ENCODE results near the gene COL7A1.
"Not testable (repeated sequence)": the region's sequence is repeated elsewhere in the genome, so short reads cannot be mapped to it uniquely, and the experiment has no call there.

Gene COL7A1

DNA sequence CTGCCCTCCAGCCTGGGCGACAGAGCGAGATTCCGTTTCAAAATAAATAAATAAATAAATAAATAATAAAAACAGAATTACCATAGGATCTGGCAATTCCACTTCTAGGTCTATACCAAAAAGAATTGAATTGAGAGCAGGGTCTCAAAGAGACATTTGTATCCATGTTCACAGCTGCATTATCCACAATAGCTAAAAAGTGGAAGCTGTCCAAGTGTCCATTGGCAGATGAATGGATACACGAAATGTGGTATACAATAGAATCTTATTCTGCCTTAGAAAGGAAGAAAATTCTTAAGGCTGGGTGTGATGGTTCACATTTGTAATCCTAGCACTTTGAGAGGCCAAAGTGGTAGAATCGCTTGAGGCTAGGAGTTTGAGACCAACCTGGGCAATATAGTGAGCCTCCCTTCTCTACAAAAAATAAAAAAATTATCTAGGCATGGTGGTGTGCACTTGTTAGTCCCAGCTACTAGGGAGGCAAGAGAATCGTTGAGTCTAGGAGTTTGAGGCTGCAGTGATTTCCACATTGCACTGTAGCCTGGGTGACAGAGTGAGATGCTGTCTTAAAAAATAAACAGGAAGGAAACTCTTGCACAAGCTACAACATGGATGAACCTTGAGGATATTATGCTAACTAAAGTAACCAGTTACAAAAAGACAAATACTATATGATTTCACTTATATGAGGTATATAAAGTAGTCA lies 62.7 kb downstream of the COL7A1 start:
- H3K4me1 ChIP-seq (ENCODE audit: control insufficient read depth, insufficient read depth, low read length), result no peaks in the 10 kb centered on the region
- peaks cover 80% of the 10 kb centered on the region for H3K36me3 ChIP-seq (ENCODE audit: control insufficient read depth, insufficient read depth, low read length)
- H3K9me3 ChIP-seq (ENCODE audit: control insufficient read depth, insufficient read depth, low read depth, low read length), result no peaks in the 10 kb centered on the region
- H3K27me3 ChIP-seq (ENCODE audit: control insufficient read depth, insufficient read depth, low read length), result no peaks in the 10 kb centered on the region
- no peak overlapping the region for H3K4me3 ChIP-seq (ENCODE audit: low read depth, low read length)
- H3K9ac ChIP-seq (ENCODE audit: low read length), result no peak overlapping the region
- H3K27ac ChIP-seq (ENCODE audit: low read depth, low read length), result no peak overlapping the region

GRCh38 chr3:48530701-48531100 lies 64.4 kb downstream of the COL7A1 start:
- H3K4me3 ChIP-seq (ENCODE audit: low read depth, low read length); H3K27me3 ChIP-seq (ENCODE audit: control insufficient read depth, insufficient read depth, low read length); H3K9me3 ChIP-seq (ENCODE audit: control insufficient read depth, insufficient read depth, low read depth, low read length); H3K4me1 ChIP-seq (ENCODE audit: control insufficient read depth, insufficient read depth, low read length); H3K9ac ChIP-seq (ENCODE audit: low read length); H3K27ac ChIP-seq (ENCODE audit: low read depth, low read length): not testable (repeated sequence)
- H3K36me3 ChIP-seq (ENCODE audit: control insufficient read depth, insufficient read depth, low read length), result peaks cover 72% of the 10 kb centered on the region

DNA sequence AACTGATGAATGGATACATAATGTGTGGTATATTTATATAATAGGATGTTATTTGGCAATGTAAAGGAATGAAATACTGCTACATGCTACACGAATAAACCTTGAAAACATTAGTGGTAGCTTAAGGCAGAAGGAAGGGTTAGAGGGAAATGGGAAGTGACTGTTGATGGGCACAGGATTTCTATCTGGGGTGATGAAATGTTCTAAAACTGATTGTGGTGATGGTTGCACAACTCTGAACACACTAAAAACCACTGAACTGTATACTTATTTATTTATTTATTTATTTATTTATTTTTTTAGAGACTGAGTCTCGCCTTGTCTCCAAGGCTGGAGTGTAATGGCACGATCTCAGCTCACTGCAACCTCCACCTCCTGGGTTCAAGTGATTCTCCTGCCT lies 66.4 kb downstream of the COL7A1 start:
- H3K9ac ChIP-seq (ENCODE audit: low read length), result no peak overlapping the region
- H3K9me3 ChIP-seq (ENCODE audit: control insufficient read depth, insufficient read depth, low read depth, low read length), result no peaks in the 10 kb centered on the region
- H3K27ac ChIP-seq (ENCODE audit: low read depth, low read length), result no peak overlapping the region
- H3K27me3 ChIP-seq (ENCODE audit: control insufficient read depth, insufficient read depth, low read length), result no peaks in the 10 kb centered on the region
- H3K36me3 ChIP-seq (ENCODE audit: control insufficient read depth, insufficient read depth, low read length), result peaks cover 72% of the 10 kb centered on the region
- H3K4me3 ChIP-seq (ENCODE audit: low read depth, low read length), result no peak overlapping the region
- no peaks in the 10 kb centered on the region for H3K4me1 ChIP-seq (ENCODE audit: control insufficient read depth, insufficient read depth, low read length)

DNA sequence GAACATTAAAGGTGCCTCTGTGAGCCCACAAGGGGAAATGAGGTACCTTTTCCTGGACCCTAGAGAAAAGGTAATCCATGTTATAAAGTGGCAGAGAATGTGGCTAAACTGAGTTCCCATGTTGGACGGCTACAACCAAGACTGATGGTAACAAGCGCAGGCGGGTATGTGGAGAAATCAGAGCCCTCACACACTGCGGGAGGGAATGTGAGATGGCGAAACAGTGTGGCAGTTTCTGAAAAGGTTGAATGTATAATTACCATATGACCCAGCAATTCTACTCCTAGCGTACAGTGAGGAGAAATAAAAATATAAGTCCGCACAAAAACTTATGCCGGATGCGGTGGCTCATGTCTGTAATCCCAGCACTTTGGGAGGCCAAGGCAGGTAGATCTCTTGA lies 67.1 kb downstream of the COL7A1 start:
- Histone ChIP-seq H3K36me3 (ENCODE audit: control insufficient read depth, insufficient read depth, low read length) (peaks cover 76% of the 10 kb centered on the region), H3K4me3 (ENCODE audit: low read depth, low read length) (no peak overlapping the region), H3K9ac (ENCODE audit: low read length) (no peak overlapping the region), H3K27ac (ENCODE audit: low read depth, low read length) (no peak overlapping the region), H3K9me3 (ENCODE audit: control insufficient read depth, insufficient read depth, low read depth, low read length) (no peaks in the 10 kb centered on the region), H3K4me1 (ENCODE audit: control insufficient read depth, insufficient read depth, low read length) (no peaks in the 10 kb centered on the region), H3K27me3 (ENCODE audit: control insufficient read depth, insufficient read depth, low read length) (no peaks in the 10 kb centered on the region)

GRCh38 chr3:48524970-48525369 lies 70.2 kb downstream of the COL7A1 start:
- no peak overlapping the region for H3K9ac ChIP-seq (ENCODE audit: low read length)
- H3K27ac ChIP-seq (ENCODE audit: low read depth, low read length), result no peak overlapping the region
- no peaks in the 10 kb centered on the region for H3K27me3 ChIP-seq (ENCODE audit: control insufficient read depth, insufficient read depth, low read length)
- H3K4me1 ChIP-seq (ENCODE audit: control insufficient read depth, insufficient read depth, low read length), result no peaks in the 10 kb centered on the region
- peaks cover 74% of the 10 kb centered on the region for H3K36me3 ChIP-seq (ENCODE audit: control insufficient read depth, insufficient read depth, low read length)
- no peaks in the 10 kb centered on the region for H3K9me3 ChIP-seq (ENCODE audit: control insufficient read depth, insufficient read depth, low read depth, low read length)
- no peak overlapping the region for H3K4me3 ChIP-seq (ENCODE audit: low read depth, low read length)

- Histone ChIP-seq H3K9ac (ENCODE audit: low read length) (no peak overlapping the region), H3K4me1 (ENCODE audit: control insufficient read depth, insufficient read depth, low read length) (no peaks in the 10 kb centered on the region), H3K4me3 (ENCODE audit: low read depth, low read length) (no peak overlapping the region), H3K27ac (ENCODE audit: low read depth, low read length) (no peak overlapping the region), H3K27me3 (ENCODE audit: control insufficient read depth, insufficient read depth, low read length) (no peaks in the 10 kb centered on the region), H3K36me3 (ENCODE audit: control insufficient read depth, insufficient read depth, low read length) (peaks cover 58% of the 10 kb centered on the region), H3K9me3 (ENCODE audit: control insufficient read depth, insufficient read depth, low read depth, low read length) (no peaks in the 10 kb centered on the region)
Measured at GRCh38 chr3:48521635-48522034, 73.5 kb downstream of the COL7A1 start.

- Histone ChIP-seq H3K36me3 (ENCODE audit: control insufficient read depth, insufficient read depth, low read length) (peaks cover 42% of the 10 kb centered on the region), H3K27ac (ENCODE audit: low read depth, low read length) (no peak overlapping the region), H3K9ac (ENCODE audit: low read length) (no peak overlapping the region), H3K4me3 (ENCODE audit: low read depth, low read length) (no peak overlapping the region), H3K27me3 (ENCODE audit: control insufficient read depth, insufficient read depth, low read length) (no peaks in the 10 kb centered on the region), H3K4me1 (ENCODE audit: control insufficient read depth, insufficient read depth, low read length) (no peaks in the 10 kb centered on the region), H3K9me3 (ENCODE audit: control insufficient read depth, insufficient read depth, low read depth, low read length) (no peaks in the 10 kb centered on the region)
Measured at GRCh38 chr3:48519277-48519643, 75.9 kb downstream of the COL7A1 start.

GRCh38 chr3:48518638-48519276 lies 76.4 kb downstream of the COL7A1 start:
- no peak overlapping the region for H3K27ac ChIP-seq (ENCODE audit: low read depth, low read length)
- H3K27me3 ChIP-seq (ENCODE audit: control insufficient read depth, insufficient read depth, low read length), result no peaks in the 10 kb centered on the region
- no peaks in the 10 kb centered on the region for H3K9me3 ChIP-seq (ENCODE audit: control insufficient read depth, insufficient read depth, low read depth, low read length)
- H3K4me3 ChIP-seq (ENCODE audit: low read depth, low read length), result no peak overlapping the region
- no peaks in the 10 kb centered on the region for H3K4me1 ChIP-seq (ENCODE audit: control insufficient read depth, insufficient read depth, low read length)
- H3K36me3 ChIP-seq (ENCODE audit: control insufficient read depth, insufficient read depth, low read length), result peaks cover 37% of the 10 kb centered on the region
- no peak overlapping the region for H3K9ac ChIP-seq (ENCODE audit: low read length)

- peaks cover 31% of the 10 kb centered on the region for H3K36me3 ChIP-seq (ENCODE audit: control insufficient read depth, insufficient read depth, low read length)
Measured at GRCh38 chr3:48518069-48518468, 77.1 kb downstream of the COL7A1 start.

GRCh38 chr3:48516571-48516970 lies 78.6 kb downstream of the COL7A1 start:
- Histone ChIP-seq H3K27me3 (ENCODE audit: control insufficient read depth, insufficient read depth, low read length) (no peaks in the 10 kb centered on the region), H3K36me3 (ENCODE audit: control insufficient read depth, insufficient read depth, low read length) (peaks cover 24% of the 10 kb centered on the region), H3K4me3 (ENCODE audit: low read depth, low read length) (no peak overlapping the region), H3K9me3 (ENCODE audit: control insufficient read depth, insufficient read depth, low read depth, low read length) (no peaks in the 10 kb centered on the region), H3K4me1 (ENCODE audit: control insufficient read depth, insufficient read depth, low read length) (no peaks in the 10 kb centered on the region), H3K9ac (ENCODE audit: low read length) (no peak overlapping the region), H3K27ac (ENCODE audit: low read depth, low read length) (no peak overlapping the region)

More at GRCh38 chr3:48518069-48518468, 77.1 kb downstream of the COL7A1 start:
- no peaks in the 10 kb centered on the region for H3K27me3 ChIP-seq (ENCODE audit: control insufficient read depth, insufficient read depth, low read length)
- no peak overlapping the region for H3K4me3 ChIP-seq (ENCODE audit: low read depth, low read length)
- no peak overlapping the region for H3K9ac ChIP-seq (ENCODE audit: low read length)
- H3K9me3 ChIP-seq (ENCODE audit: control insufficient read depth, insufficient read depth, low read depth, low read length), result no peaks in the 10 kb centered on the region
- H3K4me1 ChIP-seq (ENCODE audit: control insufficient read depth, insufficient read depth, low read length), result no peaks in the 10 kb centered on the region
- H3K27ac ChIP-seq (ENCODE audit: low read depth, low read length), result no peak overlapping the region

GRCh38 chr3:48514431-48515227 lies 80.5 kb downstream of the COL7A1 start:
- Histone ChIP-seq H3K27ac (ENCODE audit: low read depth, low read length) (no peak overlapping the region), H3K27me3 (ENCODE audit: control insufficient read depth, insufficient read depth, low read length) (no peaks in the 10 kb centered on the region)

More at GRCh38 chr3:48514431-48515227, 80.5 kb downstream of the COL7A1 start:
- Histone ChIP-seq H3K4me1 (ENCODE audit: control insufficient read depth, insufficient read depth, low read length) (peaks cover 3% of the 10 kb centered on the region; the same call in 1 of the 2 replicates), H3K4me3 (ENCODE audit: low read depth, low read length) (no peak overlapping the region), H3K36me3 (ENCODE audit: control insufficient read depth, insufficient read depth, low read length) (peaks cover 9% of the 10 kb centered on the region), H3K9me3 (ENCODE audit: control insufficient read depth, insufficient read depth, low read depth, low read length) (no peaks in the 10 kb centered on the region), H3K9ac (ENCODE audit: low read length) (no peak overlapping the region)

Data from HUES6 (cell line).